SU-DHL-6 (cell line): Measurements from ENCODE around the gene MUC5B.
"Not testable (repeated sequence)": the region's sequence is repeated elsewhere in the genome, so short reads cannot be mapped to it uniquely, and the experiment has no call there.

ENCODE experiments used
- H2AFZ ChIP-seq: fragments of 200-600 bp; sonication (generic); 2 replicates; pipeline ENCODE4 v1.6.1; 2014; ENCODE audit warnings: low read depth, mild to moderate bottlenecking, moderate library complexity, mixed read lengths, antibody characterized with exemption, low read length; ENCODE audit not compliant: severe bottlenecking
- H3F3A ChIP-seq: fragments of 200-600 bp; shearing (Covaris generic); 2 replicates; pipeline ENCODE4 v1.6.0; 2016; ENCODE audit warnings: antibody characterized with exemption, mild to moderate bottlenecking; ENCODE audit not compliant: insufficient read depth
- H3K27ac ChIP-seq: fragments of 200-600 bp; sonication (generic); 2 replicates; pipeline ENCODE4 v1.5.1; 2016; ENCODE audit warnings: low read depth, mild to moderate bottlenecking, low read length, moderate library complexity, mixed read lengths
- H3K27me3 ChIP-seq: fragments of 200-600 bp; sonication (generic), shearing (Covaris generic); 2 replicates; pipeline ENCODE4 v1.6.0; 2014; ENCODE audit warnings: mild to moderate bottlenecking, low read length
- H3K36me3 ChIP-seq: fragments of 200-600 bp; sonication (generic); 2 replicates; pipeline ENCODE4 v1.6.1; 2014; ENCODE audit warnings: mild to moderate bottlenecking, low read length, mixed read lengths
- H3K4me2 ChIP-seq: fragments of 300-600, 200-600 bp; shearing (Covaris generic), sonication (generic); 2 replicates; pipeline ENCODE4 v1.6.0; 2014; ENCODE audit warnings: low read length, low read depth, mild to moderate bottlenecking; ENCODE audit not compliant: poor library complexity, severe bottlenecking
- H3K4me3 ChIP-seq: fragments of 200-600 bp; sonication (generic); 2 replicates; pipeline ENCODE4 v1.5.1; 2014; ENCODE audit warnings: antibody characterized with exemption, low read length, mild to moderate bottlenecking, mixed read lengths; ENCODE audit not compliant: insufficient read depth, poor library complexity, severe bottlenecking
- H3K79me2 ChIP-seq: fragments of 200-600 bp; sonication (generic); 2 replicates; pipeline ENCODE4 v1.6.1; 2014; ENCODE audit warnings: mild to moderate bottlenecking, low read length, moderate library complexity; ENCODE audit not compliant: insufficient read depth
- H3K9ac ChIP-seq: fragments of 200-600 bp; sonication (generic); 2 replicates; pipeline ENCODE4 v1.7.0; 2014; ENCODE audit warnings: mild to moderate bottlenecking, low read length
- H3K9me2 ChIP-seq: fragments of 200-600 bp; sonication (generic); replicated peaks from 2 replicates; pipeline ENCODE4 v1.6.1; 2014; ENCODE audit warnings: low read length; ENCODE audit not compliant: insufficient read depth
- H3K9me3 ChIP-seq: fragments of 200-600 bp; sonication (generic); 2 replicates; pipeline ENCODE4 v1.6.1; 2014; ENCODE audit warnings: low read length, mixed read lengths; ENCODE audit not compliant: insufficient read depth
- H4K20me1 ChIP-seq: fragments of 200-600 bp; sonication (generic); 2 replicates; pipeline ENCODE4 v1.6.1; 2014; ENCODE audit warnings: low read depth, mild to moderate bottlenecking, antibody characterized with exemption, low read length, moderate library complexity, mixed read lengths
- CTCF ChIP-seq: fragments of 200-600 bp; sonication (generic); IDR thresholded peaks from one replicate; pipeline ENCODE4 v1.5.1; 2017; ENCODE audit warnings: antibody characterized with exemption, mild to moderate bottlenecking, low read length, moderate library complexity; ENCODE audit not compliant: insufficient read depth, poor library complexity, severe bottlenecking

MUC5B gene

GRCh38 chr11:1245717-1246116, 22.9 kb downstream of the MUC5B start:
- H2AFZ ChIP-seq, H3K9me2 ChIP-seq, H3K27me3 ChIP-seq, H3K4me2 ChIP-seq, H3F3A ChIP-seq, H3K36me3 ChIP-seq, H3K79me2 ChIP-seq, H3K9ac ChIP-seq, H3K9me3 ChIP-seq, H3K27ac ChIP-seq, H3K4me3 ChIP-seq, H4K20me1 ChIP-seq: not testable (repeated sequence)

- not testable (repeated sequence) for H3K27ac ChIP-seq, H3F3A ChIP-seq, H3K27me3 ChIP-seq, H3K36me3 ChIP-seq, H3K4me2 ChIP-seq, H3K9me2 ChIP-seq, H4K20me1 ChIP-seq, H3K9me3 ChIP-seq, H3K79me2 ChIP-seq, H3K4me3 ChIP-seq, H2AFZ ChIP-seq, H3K9ac ChIP-seq
Measured at GRCh38 chr11:1246301-1246700, 23.4 kb downstream of the MUC5B start.

GRCh38 chr11:1247026-1247425, 24.2 kb downstream of the MUC5B start:
- not testable (repeated sequence) for H3K36me3 ChIP-seq, H4K20me1 ChIP-seq, H3K27ac ChIP-seq, H2AFZ ChIP-seq, H3K9me3 ChIP-seq, H3F3A ChIP-seq, H3K9ac ChIP-seq, H3K79me2 ChIP-seq, H3K9me2 ChIP-seq, H3K4me2 ChIP-seq, H3K27me3 ChIP-seq, H3K4me3 ChIP-seq

- H3F3A ChIP-seq, H3K4me3 ChIP-seq, H3K9me2 ChIP-seq, H3K4me2 ChIP-seq, H4K20me1 ChIP-seq, H3K27ac ChIP-seq, H3K79me2 ChIP-seq, H3K27me3 ChIP-seq, H3K36me3 ChIP-seq, H3K9ac ChIP-seq, H3K9me3 ChIP-seq, H2AFZ ChIP-seq: not testable (repeated sequence)
Measured at GRCh38 chr11:1248951-1249350, 26.1 kb downstream of the MUC5B start.

GRCh38 chr11:1250411-1250810, 27.5 kb downstream of the MUC5B start:
- H3K4me2 ChIP-seq, H3K27ac ChIP-seq, H3K79me2 ChIP-seq, H2AFZ ChIP-seq, H4K20me1 ChIP-seq, H3K27me3 ChIP-seq, H3F3A ChIP-seq, H3K9me3 ChIP-seq, H3K9me2 ChIP-seq, H3K36me3 ChIP-seq, H3K4me3 ChIP-seq, H3K9ac ChIP-seq: not testable (repeated sequence)

GRCh38 chr11:1251236-1251770, 28.4 kb downstream of the MUC5B start:
- no peaks in the 10 kb centered on the region for H3K27me3 ChIP-seq
- no peaks in the 10 kb centered on the region for H3K9me2 ChIP-seq
- no peaks in the 10 kb centered on the region; the same call in 1 of the 2 replicates for H3K9me3 ChIP-seq
- no peaks in the 10 kb centered on the region for H3K36me3 ChIP-seq
- TF ChIP-seq CTCF, result no peak
- no peaks in the 10 kb centered on the region for H4K20me1 ChIP-seq
- H3K79me2 ChIP-seq, result no peaks in the 10 kb centered on the region
- no peak overlapping the region for H3K4me3 ChIP-seq
- no peak overlapping the region for H3K4me2 ChIP-seq
- no peak overlapping the region for H3K27ac ChIP-seq
- H3K9ac ChIP-seq, result no peak overlapping the region
- H2AFZ ChIP-seq, result no peak overlapping the region
- H3F3A ChIP-seq, result no peaks in the 10 kb centered on the region
